Ureter (tissue), 1 donor: ENCODE data around the gene AMIGO1. TPM values are rescaled to one million over a fixed set of nuclear protein-coding genes. Genes with fewer than 3 reads are reported as not detected.
"Not testable (repeated sequence)": the region's sequence is repeated elsewhere in the genome, so short reads cannot be mapped to it uniquely, and the experiment has no call there.

Experiments used
- DNase-seq: peaks from one replicate; pipeline ENCODE4 v3.0.0-alpha.2; 2020; ENCODE audit warnings: low spot score
- total RNA-seq: library from RNA; stranded (reverse); gene quantifications from one replicate; pipeline ENCODE4 v1.2.4, GENCODE V29; 2023
- donor health status: DM: yes; HTN: yes; CAD: no.

AMIGO1 gene
- total RNA-seq, 1 donor from 2014 or later: 6.0 TPM

GRCh38 chr1:109483672-109484518, 25.6 kb downstream of the AMIGO1 start, which contains the start of gene ATXN7L2:
TSS of gene ATXN7L2 (plus strand) at chr1:109483905. CDS start at chr1:109483954, 49 bp downstream.
- DNase-seq: peak; percentile 94

GRCh38 chr1:109482791-109483671, 26.5 kb downstream of the AMIGO1 start:
- DNase-seq: no peak

GRCh38 chr1:109482242-109482641, 27.3 kb downstream of the AMIGO1 start:
- no peak for DNase-seq

- DNase-seq: no peak
These were observed 27.9 kb downstream of the AMIGO1 start for GRCh38 chr1:109481646-109482045.

- DNase-seq: no peak
These were observed 29.6 kb downstream of the AMIGO1 start for GRCh38 chr1:109479901-109480300.

GRCh38 chr1:109479311-109479710, 30.2 kb downstream of the AMIGO1 start:
- no peak for DNase-seq

GRCh38 chr1:109478806-109479205, 30.7 kb downstream of the AMIGO1 start:
- DNase-seq: no peak

- DNase-seq: no peak
These were observed 31.7 kb downstream of the AMIGO1 start for GRCh38 chr1:109477821-109478220.

GRCh38 chr1:109476825-109477224, 32.7 kb downstream of the AMIGO1 start:
- DNase-seq: no peak

GRCh38 chr1:109475261-109475660, 34.3 kb downstream of the AMIGO1 start:
- no peak for DNase-seq

- no peak for DNase-seq
These were observed 34.8 kb downstream of the AMIGO1 start for GRCh38 chr1:109474697-109475096.

GRCh38 chr1:109473284-109474057, 36.1 kb downstream of the AMIGO1 start:
- DNase-seq: not testable (repeated sequence)

GRCh38 chr1:109472779-109473178, 36.7 kb downstream of the AMIGO1 start:
- DNase-seq: no peak

GRCh38 chr1:109470245-109470644, 39.3 kb downstream of the AMIGO1 start:
- no peak for DNase-seq

GRCh38 chr1:109468903-109469302, 40.6 kb downstream of the AMIGO1 start:
- DNase-seq: no peak

GRCh38 chr1:109468061-109468460, 41.5 kb downstream of the AMIGO1 start:
- no peak for DNase-seq

GRCh38 chr1:109467301-109467777, 42.2 kb downstream of the AMIGO1 start:
- DNase-seq: no peak

- DNase-seq: no peak
These were observed 42.9 kb downstream of the AMIGO1 start, which contains the start of gene SYPL2 for GRCh38 chr1:109466452-109467300. TSS of gene SYPL2 (plus strand) at chr1:109466546. CDS start at chr1:109466844, 298 bp downstream.

- no peak for DNase-seq
These were observed 43.4 kb downstream of the AMIGO1 start for GRCh38 chr1:109466125-109466451.

GRCh38 chr1:109457819-109458218, 51.7 kb downstream of the AMIGO1 start:
- DNase-seq: no peak
